ENCODE data around the gene CADM2. TPM values are rescaled to one million over a fixed set of nuclear protein-coding genes. Genes with fewer than 3 reads are reported as not detected.

Gene CADM2
- total RNA-seq, 2 experiments from 2014 or later, result 0.30 to 0.58 TPM

GRCh38 chr3:84998545-84998944 lies 39.8 kb downstream of the CADM2 start:
- no peak for ATAC-seq
- no peaks in the 10 kb centered on the region for H3K27me3 Mint-ChIP-seq
- no peak overlapping the region for H3K4me3 Mint-ChIP-seq
- H3K9me3 Mint-ChIP-seq (ENCODE audit: low read depth), result peaks cover 4% of the 10 kb centered on the region
- DNase-seq, result no peak
- H3K27ac Mint-ChIP-seq, result no peak overlapping the region
- H3K4me1 Mint-ChIP-seq, result no peaks in the 10 kb centered on the region
- H3K36me3 Mint-ChIP-seq, result no peaks in the 10 kb centered on the region
- CTCF ChIA-PET, result no interaction called here

GRCh38 chr3:85003479-85003878 lies 44.7 kb downstream of the CADM2 start:
- CTCF ChIA-PET, result no interaction called here
- Mint-ChIP-seq H3K4me3 (no peak overlapping the region), H3K27me3 (no peaks in the 10 kb centered on the region), H3K36me3 (no peaks in the 10 kb centered on the region), H3K27ac (no peak overlapping the region), H3K9me3 (ENCODE audit: low read depth) (peaks cover 4% of the 10 kb centered on the region), H3K4me1 (no peaks in the 10 kb centered on the region)
- ATAC-seq, result no peak
- DNase-seq, result no peak

GRCh38 chr3:85004147-85004546 lies 45.4 kb downstream of the CADM2 start:
- H3K4me1 Mint-ChIP-seq, result no peaks in the 10 kb centered on the region
- no peaks in the 10 kb centered on the region for H3K36me3 Mint-ChIP-seq
- no peak overlapping the region for H3K4me3 Mint-ChIP-seq
- ATAC-seq, result no peak
- no peak for DNase-seq
- no peaks in the 10 kb centered on the region for H3K27me3 Mint-ChIP-seq
- CTCF ChIA-PET, result no interaction called here
- no peak overlapping the region for H3K27ac Mint-ChIP-seq
- H3K9me3 Mint-ChIP-seq (ENCODE audit: low read depth), result peaks cover 4% of the 10 kb centered on the region

GRCh38 chr3:85005946-85006345 lies 47.2 kb downstream of the CADM2 start:
- DNase-seq (no peak), ATAC-seq (no peak)
- Mint-ChIP-seq H3K36me3 (no peaks in the 10 kb centered on the region), H3K27me3 (no peaks in the 10 kb centered on the region), H3K27ac (no peak overlapping the region), H3K4me3 (no peak overlapping the region), H3K9me3 (ENCODE audit: low read depth) (peaks cover 3% of the 10 kb centered on the region), H3K4me1 (no peaks in the 10 kb centered on the region)
- CTCF ChIA-PET, result no interaction called here

- Mint-ChIP-seq H3K4me3 (no peak overlapping the region), H3K27ac (no peak overlapping the region), H3K27me3 (no peaks in the 10 kb centered on the region), H3K36me3 (no peaks in the 10 kb centered on the region), H3K4me1 (no peaks in the 10 kb centered on the region), H3K9me3 (ENCODE audit: low read depth) (no peaks in the 10 kb centered on the region)
- CTCF ChIA-PET, result no interaction called here
- ATAC-seq (no peak), DNase-seq (no peak)
Measured at GRCh38 chr3:85007195-85008094, 48.7 kb downstream of the CADM2 start.

GRCh38 chr3:85020828-85021227 lies 62.0 kb downstream of the CADM2 start:
- ATAC-seq (no peak), DNase-seq (no peak)
- no peaks in the 10 kb centered on the region for H3K27me3 Mint-ChIP-seq
- no peaks in the 10 kb centered on the region for H3K36me3 Mint-ChIP-seq
- H3K4me3 Mint-ChIP-seq, result no peak overlapping the region
- CTCF ChIA-PET, result no interaction called here
- H3K9me3 Mint-ChIP-seq (ENCODE audit: low read depth), result peaks cover 5% of the 10 kb centered on the region
- no peaks in the 10 kb centered on the region for H3K4me1 Mint-ChIP-seq
- H3K27ac Mint-ChIP-seq, result no peak overlapping the region

GRCh38 chr3:85030052-85030451 lies 71.3 kb downstream of the CADM2 start:
- no peak for ATAC-seq

GRCh38 chr3:85037203-85037602 lies 78.4 kb downstream of the CADM2 start:
- Mint-ChIP-seq H3K4me3 (no peak overlapping the region), H3K27me3 (no peaks in the 10 kb centered on the region), H3K9me3 (ENCODE audit: low read depth) (peaks cover 16% of the 10 kb centered on the region), H3K27ac (no peak overlapping the region), H3K4me1 (no peaks in the 10 kb centered on the region), H3K36me3 (no peaks in the 10 kb centered on the region)
- ATAC-seq (no peak), DNase-seq (no peak)
- CTCF ChIA-PET, result no interaction called here

More at GRCh38 chr3:85030052-85030451, 71.3 kb downstream of the CADM2 start:
- CTCF ChIA-PET, result no interaction called here
- H3K4me1 Mint-ChIP-seq, result no peaks in the 10 kb centered on the region
- no peaks in the 10 kb centered on the region for H3K36me3 Mint-ChIP-seq
- no peak overlapping the region for H3K4me3 Mint-ChIP-seq
- H3K27me3 Mint-ChIP-seq, result no peaks in the 10 kb centered on the region
- H3K9me3 Mint-ChIP-seq (ENCODE audit: low read depth), result peaks cover 16% of the 10 kb centered on the region
- H3K27ac Mint-ChIP-seq, result no peak overlapping the region
- DNase-seq, result no peak

- H3K9me3 Mint-ChIP-seq (ENCODE audit: low read depth), result peaks cover 11% of the 10 kb centered on the region
- no peak overlapping the region for H3K27ac Mint-ChIP-seq
- no peak for ATAC-seq
- no peaks in the 10 kb centered on the region for H3K4me1 Mint-ChIP-seq
- no peak overlapping the region for H3K4me3 Mint-ChIP-seq
- CTCF ChIA-PET, result no interaction called here
- no peaks in the 10 kb centered on the region for H3K27me3 Mint-ChIP-seq
- H3K36me3 Mint-ChIP-seq, result no peaks in the 10 kb centered on the region
- no peak for DNase-seq
Measured at GRCh38 chr3:85041001-85041400, 82.2 kb downstream of the CADM2 start.

GRCh38 chr3:85041562-85042055 lies 82.8 kb downstream of the CADM2 start:
- no peak for ATAC-seq
- no peak overlapping the region for H3K27ac Mint-ChIP-seq
- peaks cover 11% of the 10 kb centered on the region for H3K9me3 Mint-ChIP-seq (ENCODE audit: low read depth)
- H3K27me3 Mint-ChIP-seq, result no peaks in the 10 kb centered on the region
- no peaks in the 10 kb centered on the region for H3K4me1 Mint-ChIP-seq
- H3K4me3 Mint-ChIP-seq, result no peak overlapping the region
- H3K36me3 Mint-ChIP-seq, result no peaks in the 10 kb centered on the region
- no peak for DNase-seq
- CTCF ChIA-PET, result no interaction called here

GRCh38 chr3:85050821-85051220 lies 92.0 kb downstream of the CADM2 start:
- CTCF ChIA-PET, result no interaction called here
- DNase-seq (no peak), ATAC-seq (no peak)
- Mint-ChIP-seq H3K27me3 (no peaks in the 10 kb centered on the region), H3K4me1 (no peaks in the 10 kb centered on the region), H3K36me3 (no peaks in the 10 kb centered on the region), H3K27ac (no peak overlapping the region), H3K9me3 (ENCODE audit: low read depth) (peaks cover 8% of the 10 kb centered on the region), H3K4me3 (no peak overlapping the region)

- no peak for DNase-seq
Measured at GRCh38 chr3:85051786-85052185, 93.0 kb downstream of the CADM2 start.

GRCh38 chr3:85053626-85054025 lies 94.8 kb downstream of the CADM2 start:
- Mint-ChIP-seq H3K36me3 (no peaks in the 10 kb centered on the region), H3K4me1 (no peaks in the 10 kb centered on the region), H3K27me3 (no peaks in the 10 kb centered on the region), H3K27ac (no peak overlapping the region), H3K9me3 (ENCODE audit: low read depth) (peaks cover 2% of the 10 kb centered on the region), H3K4me3 (no peak overlapping the region)
- CTCF ChIA-PET, result no interaction called here
- no peak for DNase-seq
- ATAC-seq, result no peak

More at GRCh38 chr3:85051786-85052185, 93.0 kb downstream of the CADM2 start:
- no peaks in the 10 kb centered on the region for H3K36me3 Mint-ChIP-seq
- CTCF ChIA-PET, result no interaction called here
- no peak overlapping the region for H3K4me3 Mint-ChIP-seq
- H3K27ac Mint-ChIP-seq, result no peak overlapping the region
- no peaks in the 10 kb centered on the region for H3K27me3 Mint-ChIP-seq
- peaks cover 8% of the 10 kb centered on the region for H3K9me3 Mint-ChIP-seq (ENCODE audit: low read depth)
- no peaks in the 10 kb centered on the region for H3K4me1 Mint-ChIP-seq
- ATAC-seq, result no peak

GRCh38 chr3:85054579-85054978 lies 95.8 kb downstream of the CADM2 start:
- Mint-ChIP-seq H3K27ac (no peak overlapping the region), H3K36me3 (no peaks in the 10 kb centered on the region), H3K4me1 (no peaks in the 10 kb centered on the region), H3K9me3 (ENCODE audit: low read depth) (peaks cover 3% of the 10 kb centered on the region), H3K27me3 (no peaks in the 10 kb centered on the region), H3K4me3 (no peak overlapping the region)
- CTCF ChIA-PET, result no interaction called here
- ATAC-seq (no peak), DNase-seq (no peak)
